Esophagus (tissue), 2 donors: Measurements from ENCODE around the gene TNF. TPM values are rescaled to one million over a fixed set of nuclear protein-coding genes. Genes with fewer than 3 reads are reported as not detected.
A peak's percentile ranks its signal among the peaks of the same experiment; 100 is the strongest.

Source experiments
- H3K27ac ChIP-seq, 2 donors: one replicate each; pipeline ENCODE4 v1.5.1; 2013; ENCODE audit warnings: low read depth in 2 of 2, mild to moderate bottlenecking in 2 of 2, inconsistent platforms in 1 of 2, low read length in 1 of 2, moderate library complexity in 1 of 2
- H3K27me3 ChIP-seq, 2 donors: one replicate each; pipeline ENCODE4 v1.6.1; 2013; ENCODE audit warnings: low read length in 2 of 2, control low read depth in 1 of 2, mild to moderate bottlenecking in 1 of 2; ENCODE audit not compliant: insufficient read depth in 2 of 2, control insufficient read depth in 1 of 2
- H3K36me3 ChIP-seq, 2 donors: one replicate each; pipeline ENCODE4 v1.6.1; 2013; ENCODE audit warnings: low read length in 1 of 2; ENCODE audit not compliant: control insufficient read depth in 2 of 2, insufficient read depth in 2 of 2
- H3K4me1 ChIP-seq, 2 donors: one replicate each; pipeline ENCODE4 v1.6.1; 2013; ENCODE audit warnings: low read length in 1 of 2; ENCODE audit not compliant: control insufficient read depth in 2 of 2, insufficient read depth in 2 of 2
- H3K4me3 ChIP-seq, 2 donors: one replicate each; pipeline ENCODE4 v1.5.1; 2013; ENCODE audit warnings: low read length in 2 of 2, mild to moderate bottlenecking in 2 of 2, low read depth in 1 of 2, moderate library complexity in 1 of 2
- H3K9me3 ChIP-seq, 2 donors: one replicate each; pipeline ENCODE4 v1.6.1; 2013; ENCODE audit warnings: mild to moderate bottlenecking in 2 of 2, low read depth in 1 of 2, low read length in 1 of 2, moderate library complexity in 1 of 2; ENCODE audit not compliant: control insufficient read depth in 2 of 2, insufficient read depth in 1 of 2
- WGBS, 2 donors: extraction: QIAGEN DNeasy Blood & Tissue Kit; methylation state at CpG; one replicate each; pipeline ENCODE4 v1.1.7; 2013; 5-methylcytosine and 5-hydroxymethylcytosine counted together
- polyA plus RNA-seq, 2 donors: library from polyadenylated mRNA; stranded (reverse); fragments of 200-250 nt; gene quantifications; one replicate each; pipeline ENCODE4 v1.2.3, GENCODE V29; 2013
- donor health status: healthy with polysubstance abuse.
- donor health status: Bipolar disorder and iron deficiency.

The TNF gene
- polyA plus RNA-seq, 2 donors = 0.71 to 2.4 TPM

GRCh38 chr6:31541658-31542521, 33.5 kb upstream of the TNF start, which contains the start of gene DDX39B:
Gene DDX39B, minus strand, starts transcription at chr6:31542003. Its CDS starts 1,471 bp downstream, at chr6:31540532.
- Histone ChIP-seq H3K4me3 (peak within 1 kb of the TSS; percentile 70 to 94), H3K27ac (peak within 1 kb of the TSS; percentile 95 to 98), H3K4me1 (peaks cover 0 to 3% of the 10 kb centered on the region in 2 donors), H3K9me3 (no peaks in the 10 kb centered on the region), H3K27me3 (no peaks in the 10 kb centered on the region), H3K36me3 (peaks cover 4 to 18% of the 10 kb centered on the region in 2 donors)
- WGBS, 2 donors = 0% methylated on average over 43 of the region's 43 CpGs

- WGBS, 2 donors = 93 to 96% methylated on average over 6 of the region's 6 CpGs
- Histone ChIP-seq H3K27me3 (no peaks in the 10 kb centered on the region), H3K36me3 (peaks cover 4 to 14% of the 10 kb centered on the region in 2 donors), H3K4me3 (no peak overlapping the region), H3K4me1 (peaks cover 3 to 9% of the 10 kb centered on the region in 2 donors), H3K9me3 (no peaks in the 10 kb centered on the region), H3K27ac (no peak overlapping the region)
These were observed 31.7 kb upstream of the TNF start for GRCh38 chr6:31543639-31544038.

- 76% methylated on average over 2 of the region's 2 CpGs for WGBS, 2 donors
- Histone ChIP-seq H3K4me3 (no peak overlapping the region), H3K36me3 (peaks cover 3 to 5% of the 10 kb centered on the region in 2 donors), H3K27ac (no peak overlapping the region), H3K9me3 (no peaks in the 10 kb centered on the region), H3K4me1 (peaks cover 3 to 9% of the 10 kb centered on the region in 2 donors), H3K27me3 (no peaks in the 10 kb centered on the region)
These were observed 30.7 kb upstream of the TNF start for GRCh38 chr6:31544676-31545075.

DNA sequence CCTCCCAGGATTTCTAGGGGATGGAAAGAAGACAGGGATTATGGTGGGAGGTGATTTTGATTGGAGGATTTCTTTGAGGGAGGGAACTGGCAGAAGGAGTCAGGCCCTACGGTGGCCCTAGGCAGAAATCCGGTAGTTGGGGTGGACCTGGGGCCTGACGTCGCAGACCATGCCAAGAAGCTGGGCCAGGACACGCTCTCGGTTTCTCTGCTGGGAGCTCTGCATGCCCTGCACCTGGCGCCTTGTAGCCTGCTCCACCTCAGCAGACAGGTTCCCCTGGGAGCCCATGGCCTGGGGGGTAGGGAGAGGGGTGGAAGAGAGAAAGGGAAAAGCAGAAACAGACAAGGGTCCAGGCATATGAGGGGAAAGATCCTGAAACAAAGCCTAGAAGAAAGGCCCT, 30.1 kb upstream of the TNF start:
- H3K4me1 ChIP-seq = peaks cover 3 to 7% of the 10 kb centered on the region in 2 donors
- peaks cover under 1 to 3% of the 10 kb centered on the region in 2 donors for H3K36me3 ChIP-seq
- H3K9me3 ChIP-seq = no peaks in the 10 kb centered on the region
- no peak overlapping the region for H3K27ac ChIP-seq
- no peak overlapping the region for H3K4me3 ChIP-seq
- H3K27me3 ChIP-seq = no peaks in the 10 kb centered on the region
- 63 to 72% methylated on average over 7 of the region's 7 CpGs for WGBS, 2 donors

DNA sequence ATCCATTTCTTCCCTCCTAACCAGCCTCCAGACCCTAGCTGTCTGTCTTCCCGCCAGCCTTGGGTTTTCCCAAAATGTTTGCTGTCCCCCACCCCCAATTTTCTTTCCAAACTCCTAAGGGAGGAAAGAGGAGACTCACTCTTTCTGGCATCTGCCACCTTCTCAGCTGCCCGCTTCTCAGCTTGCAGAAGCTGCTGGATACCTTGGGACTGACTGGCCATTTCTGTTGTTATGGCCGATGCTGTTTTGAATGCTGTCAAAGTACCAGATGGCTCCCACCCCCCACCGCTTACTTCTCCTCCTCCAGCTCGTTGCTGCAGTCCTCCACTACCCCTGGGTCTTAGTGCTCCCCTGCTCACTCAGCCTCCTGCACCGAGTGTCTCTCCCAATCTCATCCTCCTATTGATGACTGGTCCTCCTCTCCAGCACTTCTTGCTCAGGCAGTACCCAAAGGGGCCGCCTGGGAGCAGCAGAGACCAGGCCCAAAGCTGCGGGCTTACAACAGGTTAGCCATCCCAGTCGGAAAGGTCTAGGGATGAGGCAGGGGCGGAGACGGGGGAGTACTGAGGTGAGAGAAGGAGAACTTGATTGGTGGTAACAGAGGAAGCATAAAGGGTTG, 28.9 kb upstream of the TNF start, which contains the start of gene ATP6V1G2:
Gene ATP6V1G2 (minus strand): TSS at position 270 of the 619 bp plus-strand sequence. CDS start 49 bp downstream, at position 221.
- Histone ChIP-seq H3K27me3 (no peaks in the 10 kb centered on the region), H3K4me3 (peak within 1 kb of the TSS; percentile 49 to 64), H3K36me3 (peaks cover 0 to 3% of the 10 kb centered on the region in 2 donors), H3K4me1 (peaks cover 3 to 6% of the 10 kb centered on the region in 2 donors), H3K27ac (peak within 1 kb of the TSS; percentile 90 to 93), H3K9me3 (no peaks in the 10 kb centered on the region)
- WGBS, 2 donors = 9% methylated on average over 11 of the region's 11 CpGs

- Histone ChIP-seq H3K4me3 (peak within 1 kb of the TSS; percentile 49 to 64), H3K36me3 (peaks cover 0 to 3% of the 10 kb centered on the region in 2 donors), H3K4me1 (peaks cover 3 to 6% of the 10 kb centered on the region in 2 donors), H3K27me3 (no peaks in the 10 kb centered on the region), H3K9me3 (no peaks in the 10 kb centered on the region), H3K27ac (peak within 1 kb of the TSS; percentile 90 to 93)
- 0% methylated on average over 25 of the region's 25 CpGs for WGBS, 2 donors
These were observed 28.2 kb upstream of the TNF start, which contains the start of gene NFKBIL1 for GRCh38 chr6:31546958-31547726. Gene NFKBIL1, plus strand, starts transcription at chr6:31547608. Its CDS starts 87 bp downstream, at chr6:31547695.

GRCh38 chr6:31547727-31548543, 27.4 kb upstream of the TNF start:
- Histone ChIP-seq H3K27me3 (no peaks in the 10 kb centered on the region), H3K9me3 (no peaks in the 10 kb centered on the region), H3K4me3 (peak overlapping the region; percentile 49 to 64), H3K4me1 (peaks cover 3 to 6% of the 10 kb centered on the region in 2 donors), H3K36me3 (peaks cover 0 to 3% of the 10 kb centered on the region in 2 donors), H3K27ac (peak overlapping the region; percentile 90 to 93)
- WGBS, 2 donors = 74 to 76% methylated on average over 24 of the region's 24 CpGs

DNA sequence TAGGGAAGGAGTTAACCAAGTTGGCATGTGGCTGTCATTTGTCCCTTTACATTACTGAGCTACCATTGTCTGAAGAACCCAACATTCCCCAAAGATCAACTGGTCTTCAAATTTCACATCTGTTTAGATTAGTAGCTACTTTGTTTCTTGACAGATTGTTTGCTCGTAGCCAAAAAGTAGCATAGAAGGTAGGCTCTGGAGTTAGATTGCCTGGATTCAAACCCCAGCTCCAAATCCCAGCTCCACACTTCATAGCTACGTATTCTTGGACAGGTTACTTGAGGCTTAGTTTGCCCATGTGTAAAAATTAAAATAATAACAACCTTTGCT, 26.9 kb upstream of the TNF start:
- no peaks in the 10 kb centered on the region for H3K27me3 ChIP-seq
- peaks cover 0 to 3% of the 10 kb centered on the region in 2 donors for H3K36me3 ChIP-seq
- WGBS, 2 donors = 85 to 96% methylated on average over 2 of the region's 2 CpGs
- H3K4me3 ChIP-seq = no peak overlapping the region
- H3K9me3 ChIP-seq = no peaks in the 10 kb centered on the region
- peak overlapping the region in 1 of 2 donors; percentile 81 for H3K27ac ChIP-seq
- H3K4me1 ChIP-seq = peaks cover 3 to 6% of the 10 kb centered on the region in 2 donors
